Measurements from ENCODE around the gene PTPRG. TPM values are rescaled to one million over a fixed set of nuclear protein-coding genes. Genes with fewer than 3 reads are reported as not detected.

Gene PTPRG
- total and polyA plus RNA-seq, 10 of the 15 experiments (the other 5 are each of a cell fraction or from before 2014, with no cell fraction given): 0.29 to 20.7 (median 1.4) TPM

DNA sequence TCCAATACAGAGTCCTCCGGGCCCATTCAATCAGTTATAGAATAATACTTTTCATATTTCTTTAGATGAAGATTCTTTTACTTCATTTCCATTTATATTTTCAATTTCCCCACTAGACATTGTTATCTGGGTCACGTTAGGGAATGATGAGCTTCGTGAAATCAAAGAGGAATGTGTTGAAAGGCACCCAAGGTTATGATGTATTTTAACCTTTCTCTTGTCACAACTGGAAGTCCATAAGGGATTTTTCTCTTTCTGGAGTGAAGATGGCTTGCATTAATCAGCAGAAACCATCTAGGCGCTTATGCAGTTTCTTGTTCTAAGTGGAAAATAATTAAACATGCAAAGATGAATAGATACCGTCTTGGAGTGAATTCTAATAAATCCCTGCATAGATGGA, 631.5 kb downstream of the PTPRG start:
- in situ Hi-C loops (cut with MboI): no loop called here

More for the DNA sequence above, 631.5 kb downstream of the PTPRG start:
- Histone ChIP-seq H3K4me1 (ENCODE audit: control insufficient read depth, insufficient read depth, low read length) (no peaks in the 10 kb centered on the region), H3K27me3 (replicated peaks in 1 of 2; ENCODE audit: control insufficient read depth in 2 of 2, insufficient read depth in 2 of 2, low read length in 1 of 2) (no peaks in the 10 kb centered on the region), H2AFZ (ENCODE audit: control insufficient read depth, low read depth, low read length) (no peak overlapping the region), H3K79me2 (ENCODE audit: control insufficient read depth, insufficient read depth, low read length) (no peaks in the 10 kb centered on the region), H3K27ac (ENCODE audit: control insufficient read depth, insufficient read depth) (no peak overlapping the region), H3K9me3 (replicated peaks; ENCODE audit: control insufficient read depth, insufficient read depth, low read length) (no peaks in the 10 kb centered on the region), H3K9ac (ENCODE audit: control insufficient read depth, insufficient read depth, low read length) (no peak overlapping the region), H4K20me1 (ENCODE audit: control insufficient read depth, insufficient read depth) (no peaks in the 10 kb centered on the region), H3K4me3 (no peak overlapping the region), H3K36me3 (ENCODE audit: control insufficient read depth in 2 of 2, insufficient read depth in 2 of 2, low read length in 1 of 2) (no peaks in the 10 kb centered on the region), H3K4me2 (ENCODE audit: control insufficient read depth, insufficient read depth) (no peak overlapping the region)
- RAD21 ChIA-PET (ENCODE audit: unreplicated experiment): interaction anchor here (2.0 kb wide), 1 partner anchor 10 kb away, joined by 5 read pairs; no protein-coding TSS in a partner anchor
- intact Hi-C loops (cut with micrococcal nuclease; ENCODE audit: unreplicated experiment): loop anchor here (10.0 kb wide), 1 partner anchor 808 kb away; no protein-coding TSS in a partner anchor
- 29% methylated on average over 5 of the region's 5 CpGs for WGBS (ENCODE audit: insufficient coverage, insufficient replicate concordance, low lambda C conversion rate, missing lambda C conversion rate)
- SMC1A ChIA-PET (ENCODE audit: uncharacterized antibody, unreplicated experiment): interaction anchor here (0.7 to 1.0 kb wide), 2 partner anchors 335 to 340 kb away, joined by 3 read pairs; no protein-coding TSS in a partner anchor
- no TSS peak for BruUV-seq (replicated peaks)
- CTCF ChIA-PET: interaction anchor here (0.7 to 1.8 kb wide), 2 partner anchors 9 to 749 kb away, joined by 3 to 4 read pairs; no protein-coding TSS in a partner anchor
- TF ChIP-seq IRF5 (IDR thresholded peaks at IDR 0.05; ENCODE audit: borderline replicate concordance) (no peak), ZNF622 (IDR thresholded peaks at IDR 0.05) (no peak), MYC (IDR thresholded peaks at IDR 0.05; ENCODE audit: insufficient read depth, insufficient read length, insufficient replicate concordance, low read length, severe bottlenecking) (no peak), ZBED1 (IDR thresholded peaks at IDR 0.05; ENCODE audit: borderline replicate concordance) (no peak), ZNF24 (IDR thresholded peaks at IDR 0.05) (no peak), RELB (IDR thresholded peaks at IDR 0.05; ENCODE audit: low read depth) (no peak), CTCF (IDR thresholded peaks at IDR 0.05 in 2 of 3, conservative IDR thresholded peaks at IDR 0.05 in 1 of 3; ENCODE audit: control insufficient read depth in 2 of 3, extremely low read depth in 1 of 3, insufficient read depth in 1 of 3, low read depth in 3 of 3, low read length in 3 of 3) (no peak), IRF4 (IDR thresholded peaks at IDR 0.05; ENCODE audit: low read depth, low read length) (no peak), NR2C1 (IDR thresholded peaks at IDR 0.05) (no peak), BMI1 (IDR thresholded peaks at IDR 0.05; ENCODE audit: borderline replicate concordance) (no peak), EZH2 (IDR thresholded peaks at IDR 0.05; ENCODE audit: borderline replicate concordance, control insufficient read depth, low read depth, low read length) (no peak), CREM (IDR thresholded peaks at IDR 0.05; ENCODE audit: low read depth) (no peak)
- TF ChIP-seq, protein P1, sequence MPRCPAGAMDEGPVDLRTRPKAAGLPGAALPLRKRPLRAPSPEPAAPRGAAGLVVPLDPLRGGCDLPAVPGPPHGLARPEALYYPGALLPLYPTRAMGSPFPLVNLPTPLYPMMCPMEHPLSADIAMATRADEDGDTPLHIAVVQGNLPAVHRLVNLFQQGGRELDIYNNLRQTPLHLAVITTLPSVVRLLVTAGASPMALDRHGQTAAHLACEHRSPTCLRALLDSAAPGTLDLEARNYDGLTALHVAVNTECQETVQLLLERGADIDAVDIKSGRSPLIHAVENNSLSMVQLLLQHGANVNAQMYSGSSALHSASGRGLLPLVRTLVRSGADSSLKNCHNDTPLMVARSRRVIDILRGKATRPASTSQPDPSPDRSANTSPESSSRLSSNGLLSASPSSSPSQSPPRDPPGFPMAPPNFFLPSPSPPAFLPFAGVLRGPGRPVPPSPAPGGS (IDR thresholded peaks at IDR 0.05; ENCODE audit: borderline replicate concordance, insufficient read depth, low read depth, low read length, poor library complexity, severe bottlenecking): no peak
- POLR2A ChIA-PET: no interaction called here
- DNase-seq (ENCODE audit: low read depth, low spot score): no peak
- ATAC-seq: no peak
- FAIRE-seq: no peak
